BE2C (cell line): Measurements from ENCODE around the gene GTPBP6.

Experiments
- DNase-seq: peaks from one replicate; pipeline ENCODE4 v3.0.0-alpha.2; 2020
- H3K27me3 ChIP-seq: fragments of 250-450 bp; sonication (Bioruptor Pico); 2 replicates; pipeline ENCODE4 v1.5.1; 2020; ENCODE audit warnings: mild to moderate bottlenecking
- H3K36me3 ChIP-seq: fragments of 250-450 bp; sonication (Bioruptor Pico); 2 replicates; pipeline ENCODE4 v1.5.1; 2020; ENCODE audit warnings: mild to moderate bottlenecking
- H3K4me1 ChIP-seq: fragments of 250-450 bp; sonication (Bioruptor Pico); 2 replicates; pipeline ENCODE4 v1.5.1; 2020
- H3K4me3 ChIP-seq: 2 replicates; pipeline ENCODE4 v1.5.1; 2011; ENCODE audit warnings: low read depth, low read length
- H3K9me3 ChIP-seq: fragments of 250-450 bp; sonication (Bioruptor Pico); 2 replicates; pipeline ENCODE4 v1.5.1; 2020
- TF ChIP-seq, protein P1 (sequence below): IDR thresholded peaks from 2 replicates; pipeline ENCODE4 v1.5.1; 2012; ENCODE audit warnings: mild to moderate bottlenecking, low read depth, low read length

Gene GTPBP6

DNA sequence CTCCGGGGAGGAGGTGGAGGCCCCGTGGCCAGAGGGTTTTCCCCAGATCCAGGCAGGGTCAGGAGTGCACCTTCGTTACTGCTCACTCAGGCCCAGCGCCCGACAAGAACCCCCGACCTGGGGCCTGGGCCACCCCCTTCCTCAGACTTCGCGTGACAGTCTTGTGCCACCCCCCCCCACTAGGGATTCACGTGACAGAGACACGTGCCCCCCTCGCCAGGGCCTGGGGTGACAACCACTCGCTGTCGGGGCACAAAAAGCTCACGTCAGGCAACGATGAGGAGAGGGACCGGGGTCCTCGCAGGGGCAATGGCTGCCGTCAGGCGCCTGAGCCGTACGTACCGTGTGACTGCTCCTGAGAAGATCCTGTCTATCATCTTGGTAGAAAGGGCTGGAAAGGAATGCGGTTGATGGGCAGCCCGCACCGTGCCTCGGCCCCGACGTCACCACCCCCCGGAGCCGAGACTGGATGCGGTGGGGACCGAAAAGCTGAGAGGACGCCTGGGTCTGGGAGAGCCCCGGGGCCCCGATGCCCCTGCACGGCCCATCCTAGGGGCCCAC is 23.0 kb upstream of the GTPBP6 start:
- Histone ChIP-seq H3K4me3 (no peak overlapping the region), H3K9me3 (no peaks in the 10 kb centered on the region), H3K27me3 (no peaks in the 10 kb centered on the region), H3K4me1 (no peaks in the 10 kb centered on the region), H3K36me3 (no peaks in the 10 kb centered on the region)
- TF ChIP-seq, protein P1, sequence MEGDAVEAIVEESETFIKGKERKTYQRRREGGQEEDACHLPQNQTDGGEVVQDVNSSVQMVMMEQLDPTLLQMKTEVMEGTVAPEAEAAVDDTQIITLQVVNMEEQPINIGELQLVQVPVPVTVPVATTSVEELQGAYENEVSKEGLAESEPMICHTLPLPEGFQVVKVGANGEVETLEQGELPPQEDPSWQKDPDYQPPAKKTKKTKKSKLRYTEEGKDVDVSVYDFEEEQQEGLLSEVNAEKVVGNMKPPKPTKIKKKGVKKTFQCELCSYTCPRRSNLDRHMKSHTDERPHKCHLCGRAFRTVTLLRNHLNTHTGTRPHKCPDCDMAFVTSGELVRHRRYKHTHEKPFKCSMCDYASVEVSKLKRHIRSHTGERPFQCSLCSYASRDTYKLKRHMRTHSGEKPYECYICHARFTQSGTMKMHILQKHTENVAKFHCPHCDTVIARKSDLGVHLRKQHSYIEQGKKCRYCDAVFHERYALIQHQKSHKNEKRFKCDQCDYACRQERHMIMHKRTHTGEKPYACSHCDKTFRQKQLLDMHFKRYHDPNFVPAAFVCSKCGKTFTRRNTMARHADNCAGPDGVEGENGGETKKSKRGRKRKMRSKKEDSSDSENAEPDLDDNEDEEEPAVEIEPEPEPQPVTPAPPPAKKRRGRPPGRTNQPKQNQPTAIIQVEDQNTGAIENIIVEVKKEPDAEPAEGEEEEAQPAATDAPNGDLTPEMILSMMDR = no peak
- DNase-seq = no peak

DNA sequence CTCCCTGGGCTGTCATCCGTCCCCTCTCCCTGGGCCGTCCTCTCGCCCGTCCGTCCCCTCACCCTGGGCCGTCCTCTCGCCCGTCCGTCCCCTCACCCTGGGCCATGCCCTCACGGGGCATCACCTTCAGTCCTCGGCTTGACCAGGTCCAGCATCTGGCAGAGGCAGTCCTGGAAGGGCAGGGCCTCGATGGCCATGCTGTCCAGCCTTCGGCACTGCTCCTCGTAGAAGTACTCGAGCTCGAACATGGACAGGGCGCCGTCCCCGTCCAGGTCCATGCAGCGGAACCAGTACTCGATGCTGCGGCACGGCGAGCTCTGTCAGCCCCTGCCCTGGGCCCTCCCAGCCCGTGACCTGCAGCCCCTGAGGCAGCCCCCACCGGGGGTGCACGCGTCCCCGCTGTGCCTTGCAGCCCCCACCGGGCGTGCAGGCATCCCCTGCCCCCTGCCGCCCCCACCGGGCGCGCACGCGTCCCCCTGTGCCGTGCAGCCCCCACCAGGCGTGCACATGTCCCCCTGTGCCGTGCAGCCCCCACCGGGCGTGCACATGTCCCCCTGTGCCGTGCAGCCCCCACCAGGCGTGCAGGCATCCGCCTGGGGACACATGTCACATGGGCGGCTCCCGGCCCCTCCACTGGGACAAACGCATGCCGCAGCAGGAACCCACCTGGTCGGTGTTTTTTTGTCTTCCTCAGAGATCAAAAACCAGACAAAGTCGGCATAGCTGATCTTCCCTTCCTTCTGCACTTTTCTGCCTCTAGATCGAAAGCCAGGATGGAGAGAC is 22.2 kb upstream of the GTPBP6 start:
- Histone ChIP-seq H3K27me3 (no peaks in the 10 kb centered on the region), H3K36me3 (no peaks in the 10 kb centered on the region), H3K9me3 (no peaks in the 10 kb centered on the region), H3K4me3 (no peak overlapping the region), H3K4me1 (no peaks in the 10 kb centered on the region)
- DNase-seq = no peak
- TF ChIP-seq, protein P1 = no peak

DNA sequence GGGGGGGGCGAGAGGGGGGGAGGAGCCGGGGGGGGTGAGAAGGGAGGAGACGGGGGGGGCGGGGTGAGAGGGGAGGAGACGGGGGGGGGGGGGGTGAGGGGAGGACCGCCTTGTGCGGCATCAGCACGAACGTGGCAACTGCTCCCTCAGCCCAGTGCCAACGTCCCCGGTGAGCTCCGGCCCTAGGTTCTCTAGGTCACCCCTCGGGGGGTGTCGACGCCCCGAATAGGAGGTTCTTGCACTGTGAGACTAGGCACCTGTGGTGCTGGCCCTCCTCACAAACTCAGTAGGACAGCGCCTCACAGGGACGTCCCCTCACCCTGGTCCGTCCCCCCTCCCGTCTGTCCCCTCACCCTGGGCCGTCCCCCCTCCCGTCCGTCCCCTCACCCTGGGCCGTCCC is 21.5 kb upstream of the GTPBP6 start:
- Histone ChIP-seq H3K4me1 (no peaks in the 10 kb centered on the region), H3K36me3 (no peaks in the 10 kb centered on the region), H3K9me3 (no peaks in the 10 kb centered on the region), H3K4me3 (no peak overlapping the region), H3K27me3 (no peaks in the 10 kb centered on the region)
- TF ChIP-seq, protein P1 = no peak
- DNase-seq = no peak

DNA sequence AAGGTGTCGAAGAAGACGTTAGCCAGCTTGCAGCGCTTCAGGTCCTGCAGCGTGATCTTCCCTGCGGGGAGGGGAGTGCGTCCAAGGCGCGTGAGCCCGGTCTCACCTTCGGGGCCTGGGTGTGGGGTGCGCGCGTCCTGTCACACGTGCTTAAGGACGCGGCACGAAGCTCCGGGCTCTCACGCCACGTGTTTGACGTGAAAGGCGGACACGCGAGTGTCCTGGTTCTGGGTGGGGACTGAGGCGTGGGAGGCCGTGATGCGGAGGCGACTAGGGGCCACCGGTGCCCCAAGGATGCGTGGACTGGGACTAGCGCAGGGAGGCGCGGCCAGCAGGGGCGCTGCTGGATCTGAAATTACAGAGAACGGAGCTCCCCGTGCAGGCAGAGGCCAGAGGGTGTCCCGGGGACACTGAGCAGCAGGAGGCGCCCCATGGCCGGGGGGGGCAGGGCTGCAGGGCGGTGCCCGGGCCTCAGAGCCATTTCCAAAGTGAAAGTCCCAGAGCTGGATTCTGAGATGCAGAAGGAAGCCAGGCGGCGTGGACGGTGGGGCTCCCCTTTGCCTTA is 20.3 kb upstream of the GTPBP6 start:
- no peaks in the 10 kb centered on the region for H3K36me3 ChIP-seq
- H3K27me3 ChIP-seq = no peaks in the 10 kb centered on the region
- H3K9me3 ChIP-seq = no peaks in the 10 kb centered on the region
- H3K4me3 ChIP-seq = no peak overlapping the region
- TF ChIP-seq, protein P1 = no peak
- no peak for DNase-seq
- no peaks in the 10 kb centered on the region for H3K4me1 ChIP-seq

DNA sequence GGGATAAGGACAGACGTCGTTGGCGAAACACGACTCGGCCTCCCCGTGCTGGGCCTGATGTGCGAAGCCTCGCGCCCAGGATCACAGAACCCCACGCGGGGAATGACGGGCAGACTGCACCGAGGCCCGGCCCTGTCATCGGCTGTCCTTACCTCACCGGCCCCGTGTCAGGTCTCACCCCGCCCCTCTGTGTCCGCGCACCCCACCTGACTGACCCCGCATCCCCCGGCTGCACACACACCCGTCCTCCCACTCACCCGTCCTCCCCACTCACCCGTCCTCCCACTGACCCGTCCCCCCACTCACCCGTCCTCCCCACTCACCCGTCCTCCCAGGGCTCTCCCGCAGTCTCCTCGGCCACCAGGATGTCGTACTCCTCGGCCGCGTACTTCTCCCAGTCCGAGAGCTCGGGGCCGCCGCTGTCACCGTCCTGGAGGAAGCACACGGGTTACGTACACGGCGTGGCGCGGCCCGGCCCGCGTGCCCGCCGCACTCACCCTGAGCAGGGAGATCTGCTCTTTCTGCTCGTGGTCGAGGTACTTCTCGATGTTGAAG is 19.8 kb upstream of the GTPBP6 start:
- Histone ChIP-seq H3K4me1 (no peaks in the 10 kb centered on the region), H3K36me3 (no peaks in the 10 kb centered on the region), H3K4me3 (no peak overlapping the region), H3K27me3 (no peaks in the 10 kb centered on the region), H3K9me3 (no peaks in the 10 kb centered on the region)
- TF ChIP-seq, protein P1 = no peak
- no peak for DNase-seq
